MCF 10A (cell line): ENCODE measurements around the gene CDKN1C. TPM values are rescaled to one million over a fixed set of nuclear protein-coding genes. Genes with fewer than 3 reads are reported as not detected.

Experiments
- BruUV-seq: library from RNA; stranded (reverse); fragments of 400-500 nt; replicated peaks from 2 replicates; lab custom pipeline; 2021; lab: Mats Ljungman, UMichigan
- CTCF ChIA-PET: fragments of 300-600 bp; sonication (Branson Sonifier 250); formaldehyde crosslinking; extraction: SDS; loops from one replicate; lab custom pipeline; 2021; ENCODE audit warnings: antibody characterized with exemption, inconsistent platforms; lab: Yijun Ruan, JAX
- POLR2A ChIA-PET: fragments of 300-600, 350-650 bp; sonication (Branson Sonifier 250); formaldehyde crosslinking; extraction: SDS; loops from one replicate; lab custom pipeline; 2020; ENCODE audit warnings: antibody characterized with exemption, inconsistent platforms; lab: Yijun Ruan, JAX
- DNase-seq: peaks from one replicate; pipeline ENCODE4 v3.0.0-alpha.2; 2018; ENCODE audit not compliant: unreplicated experiment
- H3K27ac Mint-ChIP-seq: one replicate; pipeline ENCODE4 v1.8.0; 2022; ENCODE audit warnings: mild to moderate bottlenecking, low read depth, mixed read lengths; ENCODE audit not compliant: unreplicated experiment
- H3K27me3 Mint-ChIP-seq: one replicate; pipeline ENCODE4 v1.8.0; 2022; ENCODE audit warnings: mixed read lengths; ENCODE audit not compliant: insufficient read depth, unreplicated experiment
- H3K36me3 Mint-ChIP-seq: one replicate; pipeline ENCODE4 v1.8.0; 2022; ENCODE audit warnings: mild to moderate bottlenecking, moderate library complexity, mixed read lengths; ENCODE audit not compliant: insufficient read depth, unreplicated experiment
- H3K4me1 Mint-ChIP-seq: one replicate; pipeline ENCODE4 v1.8.0; 2022; ENCODE audit warnings: mixed read lengths; ENCODE audit not compliant: insufficient read depth, unreplicated experiment
- H3K4me3 Mint-ChIP-seq: one replicate; pipeline ENCODE4 v1.8.0; 2022; ENCODE audit warnings: mild to moderate bottlenecking, moderate library complexity, mixed read lengths; ENCODE audit not compliant: unreplicated experiment
- H3K9me3 Mint-ChIP-seq: one replicate; pipeline ENCODE4 v1.8.0; 2022; ENCODE audit warnings: mixed read lengths; ENCODE audit not compliant: unreplicated experiment
- intact Hi-C: fragments of 100-400 bp; cut with micrococcal nuclease; formaldehyde crosslinking; loops from 2 replicates; pipeline ENCODE4 v1.14.1; 2022
- total RNA-seq: library from RNA; stranded (reverse); gene quantifications from 2 replicates; pipeline ENCODE4 v1.2.3, GENCODE V29; 2022
- TF ChIP-seq, protein P1 (sequence below): fragments of 200-600 bp; IDR thresholded peaks from one replicate; pipeline ENCODE4 v1.8.0; 2022; ENCODE audit warnings: antibody characterized with exemption, mild to moderate bottlenecking; ENCODE audit not compliant: unreplicated experiment

CDKN1C gene
- total RNA-seq, 1 experiment from 2014 or later, result 6.9 TPM

DNA sequence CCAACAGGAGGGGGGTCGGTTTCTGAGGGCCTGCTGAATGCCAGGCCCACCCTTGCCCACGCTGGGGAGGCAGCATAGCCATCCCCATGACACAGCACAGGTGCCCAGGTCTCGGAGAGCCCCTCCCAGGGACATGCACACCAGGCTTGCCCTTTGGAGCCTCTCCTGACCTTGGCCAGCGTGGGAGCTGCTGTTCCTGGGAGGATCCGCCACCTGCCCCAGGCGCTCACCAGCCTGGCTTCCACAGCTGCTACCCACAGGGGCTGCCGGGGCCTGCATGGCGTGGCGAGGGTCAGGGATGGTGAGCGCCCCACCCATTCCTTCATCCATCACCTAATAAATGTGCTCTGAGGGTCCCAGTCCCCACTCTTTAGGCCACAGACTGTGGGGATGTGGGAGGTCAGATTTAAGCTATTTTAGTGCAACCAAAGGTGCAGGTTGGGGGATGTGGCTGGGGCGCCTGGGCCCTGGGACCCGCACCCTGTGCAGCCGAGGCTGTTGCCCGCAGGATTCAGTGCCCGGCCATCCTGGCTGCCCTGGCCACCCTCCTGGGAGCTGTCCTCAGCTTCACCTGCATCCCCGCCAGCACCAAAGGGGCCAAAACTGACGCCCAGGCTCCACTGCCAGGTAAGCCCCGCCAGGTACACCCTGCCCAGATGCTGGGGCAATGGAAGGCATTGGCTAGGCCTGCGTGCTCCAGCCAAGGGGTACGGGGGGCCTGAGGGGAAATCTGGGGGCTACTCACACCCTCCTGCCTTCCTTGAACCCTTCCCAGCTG, 30.7 kb upstream of the CDKN1C start:
- no peak for DNase-seq
- Mint-ChIP-seq H3K27me3 (no peaks in the 10 kb centered on the region), H3K9me3 (no peaks in the 10 kb centered on the region), H3K4me3 (no peak overlapping the region), H3K4me1 (peaks cover 18% of the 10 kb centered on the region), H3K36me3 (peaks cover 6% of the 10 kb centered on the region), H3K27ac (no peak overlapping the region)
- POLR2A ChIA-PET, result no interaction called here
- BruUV-seq, result no TSS peak
- intact Hi-C loops, result no loop called here
- TF ChIP-seq, protein P1, sequence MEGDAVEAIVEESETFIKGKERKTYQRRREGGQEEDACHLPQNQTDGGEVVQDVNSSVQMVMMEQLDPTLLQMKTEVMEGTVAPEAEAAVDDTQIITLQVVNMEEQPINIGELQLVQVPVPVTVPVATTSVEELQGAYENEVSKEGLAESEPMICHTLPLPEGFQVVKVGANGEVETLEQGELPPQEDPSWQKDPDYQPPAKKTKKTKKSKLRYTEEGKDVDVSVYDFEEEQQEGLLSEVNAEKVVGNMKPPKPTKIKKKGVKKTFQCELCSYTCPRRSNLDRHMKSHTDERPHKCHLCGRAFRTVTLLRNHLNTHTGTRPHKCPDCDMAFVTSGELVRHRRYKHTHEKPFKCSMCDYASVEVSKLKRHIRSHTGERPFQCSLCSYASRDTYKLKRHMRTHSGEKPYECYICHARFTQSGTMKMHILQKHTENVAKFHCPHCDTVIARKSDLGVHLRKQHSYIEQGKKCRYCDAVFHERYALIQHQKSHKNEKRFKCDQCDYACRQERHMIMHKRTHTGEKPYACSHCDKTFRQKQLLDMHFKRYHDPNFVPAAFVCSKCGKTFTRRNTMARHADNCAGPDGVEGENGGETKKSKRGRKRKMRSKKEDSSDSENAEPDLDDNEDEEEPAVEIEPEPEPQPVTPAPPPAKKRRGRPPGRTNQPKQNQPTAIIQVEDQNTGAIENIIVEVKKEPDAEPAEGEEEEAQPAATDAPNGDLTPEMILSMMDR, result no peak
- CTCF ChIA-PET, result interaction anchor here (0.6 kb wide), 2 partner anchors 25 to 27 kb away, joined by 3 to 5 read pairs; no protein-coding TSS in a partner anchor

DNA sequence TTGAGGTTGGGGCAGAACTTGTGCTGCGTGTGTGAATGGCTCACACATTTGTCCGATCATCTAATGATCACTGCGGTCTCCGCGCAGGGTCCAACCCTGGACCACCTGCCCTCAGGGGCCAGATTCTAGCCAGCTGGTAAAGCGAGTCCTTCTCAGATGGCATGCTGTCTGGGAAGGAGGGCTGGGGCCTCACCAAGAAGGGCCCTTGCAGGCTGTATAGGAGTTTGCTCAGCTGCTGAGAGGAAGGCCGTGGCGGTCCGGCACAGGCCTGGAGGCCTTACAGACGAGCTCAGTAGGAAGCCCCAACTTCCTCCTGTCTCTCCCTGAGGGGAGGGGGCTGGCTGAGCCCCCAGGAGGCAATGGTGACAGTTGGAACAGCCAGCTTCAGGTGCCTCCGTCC, 29.9 kb upstream of the CDKN1C start:
- TF ChIP-seq, protein P1, result no peak
- POLR2A ChIA-PET, result interaction anchor here (1.0 kb wide), 1 partner anchor 13 kb away, joined by 3 read pairs; the partner anchor contains the start of gene PHLDA2
- intact Hi-C loops, result no loop called here
- Mint-ChIP-seq H3K27me3 (no peaks in the 10 kb centered on the region), H3K9me3 (no peaks in the 10 kb centered on the region), H3K36me3 (peaks cover 6% of the 10 kb centered on the region), H3K27ac (no peak overlapping the region), H3K4me3 (no peak overlapping the region), H3K4me1 (peaks cover 23% of the 10 kb centered on the region)
- no peak for DNase-seq
- CTCF ChIA-PET, result interaction anchor here (0.6 kb wide), 1 partner anchor 12 kb away, joined by 3 read pairs; no protein-coding TSS in a partner anchor
- BruUV-seq, result no TSS peak

DNA sequence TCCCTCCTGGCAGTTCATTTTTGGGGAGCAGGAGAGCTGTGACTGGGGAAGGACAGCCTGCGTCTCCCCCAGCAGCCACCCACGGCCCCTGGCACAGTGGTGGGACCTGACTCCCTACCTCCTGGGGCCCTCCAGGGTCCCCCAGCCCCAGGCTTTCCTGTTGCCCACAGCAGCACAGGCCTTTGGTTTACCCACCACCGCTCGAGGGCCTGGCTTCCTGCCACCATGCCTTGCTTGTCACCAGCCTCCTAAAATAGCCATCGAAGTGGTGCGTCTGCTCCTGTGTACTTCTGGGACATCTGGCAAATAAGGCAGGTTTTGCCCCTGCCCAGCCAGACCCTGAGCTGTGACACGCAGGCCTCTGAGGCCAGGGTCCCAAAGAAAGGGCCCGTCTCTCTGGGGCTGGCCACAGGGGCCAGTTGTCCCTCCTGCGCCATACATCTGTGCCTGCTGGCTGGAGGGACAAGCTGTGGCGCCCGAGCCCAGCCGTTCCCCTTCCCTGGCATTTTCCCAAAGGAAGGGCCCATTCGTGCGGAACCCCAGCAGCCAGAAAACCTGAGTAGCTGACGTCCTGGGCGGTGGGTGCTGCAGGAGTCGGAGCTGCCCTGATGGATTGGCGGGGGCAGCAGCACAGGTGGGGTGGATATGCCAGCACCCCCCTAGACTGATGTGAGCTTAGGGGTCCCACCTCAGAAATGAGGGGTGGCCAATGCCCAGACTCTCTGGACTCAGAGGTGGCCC, 29.1 kb upstream of the CDKN1C start:
- H3K4me1 Mint-ChIP-seq, result peaks cover 28% of the 10 kb centered on the region
- H3K9me3 Mint-ChIP-seq, result no peaks in the 10 kb centered on the region
- BruUV-seq, result no TSS peak
- no peak overlapping the region for H3K27ac Mint-ChIP-seq
- CTCF ChIA-PET, result interaction anchor here (0.6 kb wide), 1 partner anchor 840 kb away, joined by 3 read pairs; no protein-coding TSS in a partner anchor
- DNase-seq, result no peak
- peaks cover 6% of the 10 kb centered on the region for H3K36me3 Mint-ChIP-seq
- POLR2A ChIA-PET, result interaction anchor here (1.0 kb wide), 1 partner anchor 14 kb away, joined by 3 read pairs; the partner anchor contains the start of gene PHLDA2
- H3K4me3 Mint-ChIP-seq, result no peak overlapping the region
- no peaks in the 10 kb centered on the region for H3K27me3 Mint-ChIP-seq
- intact Hi-C loops, result no loop called here
- TF ChIP-seq, protein P1, result no peak

DNA sequence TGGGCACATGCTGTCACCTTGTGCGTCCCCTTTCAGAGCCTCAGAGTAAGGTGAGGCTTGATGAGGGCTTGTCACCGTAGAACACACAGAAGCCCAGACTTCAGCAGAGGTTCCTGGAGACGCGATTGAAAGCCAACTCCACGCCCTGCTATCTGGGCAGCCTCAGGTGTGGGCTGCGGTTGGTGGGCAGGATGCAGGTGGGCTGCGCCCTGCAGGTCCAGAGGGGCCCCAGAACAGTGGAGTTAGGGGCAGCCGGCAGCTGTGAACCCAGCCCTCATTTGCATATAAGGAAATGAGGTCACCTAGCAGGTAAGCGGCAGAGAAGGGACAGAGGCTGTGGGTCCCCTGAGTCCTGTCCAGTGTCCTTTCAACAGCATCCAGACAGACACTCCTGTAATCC, 28.2 kb upstream of the CDKN1C start:
- no TSS peak for BruUV-seq
- TF ChIP-seq, protein P1, result no peak
- Mint-ChIP-seq H3K27ac (no peak overlapping the region), H3K27me3 (no peaks in the 10 kb centered on the region), H3K4me3 (no peak overlapping the region), H3K36me3 (peaks cover 2% of the 10 kb centered on the region), H3K4me1 (peaks cover 28% of the 10 kb centered on the region), H3K9me3 (no peaks in the 10 kb centered on the region)
- POLR2A ChIA-PET, result interaction anchor here (1.0 to 2.9 kb wide), 3 partner anchors 11 to 19 kb away, joined by 5 to 24 read pairs (median 13); partner anchors contain the start of gene PHLDA2
- no peak for DNase-seq
- CTCF ChIA-PET, result interaction anchor here (0.6 kb wide), 1 partner anchor 19 kb away, joined by 4 read pairs; no protein-coding TSS in a partner anchor
- intact Hi-C loops, result no loop called here
